GM21390 (cell line): ENCODE results near the gene GOLGA8T.
"Not testable (repeated sequence)": the region's sequence is repeated elsewhere in the genome, so short reads cannot be mapped to it uniquely, and the experiment has no call there.

Experiments
- ATAC-seq: cut with Tn5 transposase; IDR thresholded peaks from one replicate; pipeline ENCODE4 v1.9.1; 2021; ENCODE audit not compliant: unreplicated experiment

The GOLGA8T gene

DNA sequence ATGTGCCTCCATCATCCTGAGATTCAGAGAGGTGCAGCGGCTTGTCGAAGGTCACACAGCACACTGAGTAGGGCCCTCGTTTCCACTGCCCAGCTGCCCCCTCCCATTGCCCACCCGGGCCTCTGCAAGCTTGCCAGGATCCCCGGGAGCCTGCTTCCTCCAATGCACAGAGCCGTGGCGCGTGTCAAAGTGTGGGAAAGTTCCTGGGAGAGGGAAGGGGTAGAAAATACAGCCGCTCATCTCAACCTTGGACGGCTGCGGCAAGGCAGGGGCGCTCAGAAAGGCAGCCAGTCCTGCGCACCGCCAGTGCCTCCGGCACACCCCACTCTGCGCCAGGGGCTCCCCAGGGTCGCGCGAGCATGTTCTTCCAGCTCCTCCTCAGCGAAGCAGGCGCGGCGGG is 56.3 kb downstream of the GOLGA8T start:
- not testable (repeated sequence) for ATAC-seq

DNA sequence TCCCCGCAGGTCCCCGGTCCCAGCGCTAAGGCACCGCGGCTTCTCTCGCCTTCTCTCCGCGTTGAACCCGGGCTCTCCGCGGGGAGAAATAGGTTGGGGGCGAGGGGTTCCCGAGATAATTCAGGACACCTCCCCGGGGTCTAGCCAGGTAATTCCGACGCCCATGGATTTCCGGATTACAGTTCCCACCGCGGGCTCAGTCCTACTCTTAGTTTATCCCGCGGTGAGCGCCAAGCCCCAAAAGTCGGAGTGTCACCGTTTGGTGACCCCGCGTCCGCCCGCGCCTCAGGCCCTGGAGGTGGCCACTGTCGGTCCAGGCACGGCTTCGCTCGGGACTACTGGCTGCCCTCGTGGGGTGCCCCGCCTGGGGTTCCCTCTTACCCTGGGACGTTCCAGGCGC is 56.8 kb downstream of the GOLGA8T start:
- not testable (repeated sequence) for ATAC-seq

DNA sequence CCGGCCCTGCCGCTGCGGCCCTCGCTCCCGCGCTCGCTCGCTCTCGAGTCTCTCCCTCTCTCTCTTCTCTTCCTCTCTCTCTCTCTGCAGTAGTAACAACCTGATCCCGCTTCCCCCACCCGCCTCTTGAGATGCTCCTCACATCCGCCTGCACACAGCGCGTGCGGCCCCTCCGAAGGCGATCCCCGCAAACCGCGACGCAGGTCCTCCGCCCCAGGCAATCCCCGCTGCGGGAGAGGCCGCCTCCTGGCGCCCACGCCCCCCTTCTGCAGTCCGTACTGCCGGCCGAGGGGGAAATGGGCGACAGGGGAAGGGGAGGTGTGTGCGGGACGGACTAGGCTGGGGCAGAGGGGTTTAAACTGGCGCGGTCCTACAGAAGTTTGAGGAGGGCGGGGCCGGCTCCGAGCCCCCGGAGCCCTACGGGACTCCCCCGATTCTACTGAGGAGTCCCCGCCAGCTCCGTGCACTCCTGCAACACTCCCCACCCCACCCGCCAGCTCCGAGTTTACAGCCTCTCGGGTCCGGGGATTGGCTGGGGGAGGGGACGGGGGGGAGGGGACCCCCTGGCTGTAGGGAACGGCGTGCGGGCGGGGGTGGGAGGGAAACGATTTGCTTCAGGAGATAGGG is 57.4 kb downstream of the GOLGA8T start:
- ATAC-seq: not testable (repeated sequence)

DNA sequence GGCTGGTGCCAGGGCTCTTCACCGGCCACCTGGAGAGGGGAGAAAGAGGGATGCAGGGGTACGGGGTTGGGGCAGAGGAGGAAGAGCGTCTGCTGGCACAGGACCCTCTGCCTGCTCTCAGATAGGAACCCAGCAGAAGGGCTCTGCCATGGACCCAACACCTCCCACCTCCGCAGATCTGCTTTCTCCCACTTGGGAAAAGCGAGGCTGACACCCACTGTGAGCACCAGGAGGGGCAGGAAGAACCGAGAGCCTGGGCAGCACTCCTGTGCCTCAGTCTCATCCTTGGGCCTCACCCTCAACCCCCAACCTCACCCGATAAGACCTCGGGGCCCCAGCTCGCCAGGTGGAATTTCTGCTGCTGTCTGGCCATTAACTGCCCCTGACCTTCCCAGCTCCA is 58.0 kb downstream of the GOLGA8T start:
- ATAC-seq: not testable (repeated sequence)
